ENCODE data around the gene LFNG. TPM values are rescaled to one million over a fixed set of nuclear protein-coding genes. Genes with fewer than 3 reads are reported as not detected.

The LFNG gene
- total RNA-seq, 1 donor from 2014 or later = 58.0 TPM

DNA sequence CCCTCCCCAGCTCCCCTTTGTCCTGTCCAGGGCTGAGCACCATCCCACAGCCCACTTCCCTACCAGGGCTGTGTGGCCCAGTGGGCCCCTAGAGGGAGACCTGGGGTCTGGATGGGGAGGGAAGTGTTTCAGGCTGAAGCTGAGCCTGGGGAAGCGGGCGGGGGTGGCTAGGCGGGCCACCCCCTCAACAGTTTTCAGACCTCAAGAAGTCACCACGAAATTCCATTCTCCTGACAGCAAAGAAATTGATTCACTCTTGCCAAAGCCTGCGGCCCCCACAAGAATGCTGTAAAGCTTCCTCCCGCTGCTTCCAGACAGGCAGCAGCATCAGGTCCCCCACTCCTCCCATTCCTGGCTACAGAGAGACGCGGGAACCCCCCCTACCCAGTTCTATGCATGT, 2.5 kb upstream of the LFNG start:
- H3K4me1 Mint-ChIP-seq = peaks cover 44% of the 10 kb centered on the region

DNA sequence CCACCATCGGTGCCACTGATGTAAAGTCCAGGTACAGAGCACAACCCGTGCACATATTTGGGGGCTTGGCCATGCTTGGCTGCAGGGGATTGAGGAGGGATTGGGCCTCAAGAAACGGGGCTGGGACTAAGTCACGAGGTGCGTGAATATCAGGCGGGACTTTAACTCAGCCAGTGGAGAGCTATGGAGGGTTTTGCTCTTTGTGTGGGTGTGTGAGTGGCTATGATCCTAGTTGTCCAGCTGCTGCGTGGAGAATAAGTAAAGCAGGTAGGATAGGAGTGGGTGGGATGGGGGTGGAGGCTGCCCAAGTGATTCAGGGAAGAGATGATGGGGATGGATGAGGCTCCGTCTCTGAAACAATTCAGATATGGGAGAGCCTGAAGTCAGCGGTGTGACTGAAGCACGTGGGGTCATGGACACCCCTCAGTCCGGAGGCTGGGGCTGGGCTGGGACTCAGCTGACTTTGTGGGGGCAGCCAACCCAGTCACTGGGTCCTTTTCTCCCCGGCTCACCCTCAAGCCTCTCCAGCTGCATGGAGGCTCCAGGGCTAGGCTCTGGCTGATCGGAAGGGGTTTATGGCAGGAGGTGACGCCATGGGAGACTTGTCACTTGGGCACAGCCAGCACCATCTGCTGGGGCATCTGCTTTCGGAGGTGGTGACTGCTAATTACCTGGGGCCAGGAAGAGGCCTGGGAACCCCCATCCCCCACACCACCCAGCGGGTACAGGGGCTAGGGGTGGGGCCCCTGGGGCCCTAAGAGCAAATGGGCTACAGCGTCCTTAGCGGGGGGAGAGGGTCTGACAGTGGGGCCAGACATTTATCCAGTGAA, 1.7 kb upstream of the LFNG start:
- Histone ChIP-seq H4K20me1 (ENCODE audit: low read depth) (peaks cover 30% of the 10 kb centered on the region), H3K79me2 (ENCODE audit: low read depth) (peaks cover 30% of the 10 kb centered on the region), H3K27me3 (peaks cover 10% of the 10 kb centered on the region), H3K4me1 (peaks cover 50% of the 10 kb centered on the region), H2AFZ (replicated peaks) (no peak overlapping the region), H3F3A (ENCODE audit: low read depth) (peaks cover 38% of the 10 kb centered on the region), H3K4me3 (peak overlapping the region; percentile 49), H3K4me2 (peak overlapping the region; percentile 93), H3K36me3 (no peaks in the 10 kb centered on the region), H3K27ac (no peak overlapping the region), H3K9me3 (ENCODE audit: low read depth) (no peaks in the 10 kb centered on the region), H3K9ac (no peak overlapping the region)
- Mint-ChIP-seq H3K4me3 (peak overlapping the region; percentile 82), H3K27ac (peak overlapping the region; percentile 72), H3K4me1 (peaks cover 45% of the 10 kb centered on the region), H3K27me3 (ENCODE audit: insufficient read depth, low read depth) (peaks cover 16% of the 10 kb centered on the region), H3K9me3 (no peaks in the 10 kb centered on the region), H3K36me3 (peaks cover 2% of the 10 kb centered on the region)
- DNase-seq (ENCODE audit: low spot score) = no peak
- TF ChIP-seq EZH2phosphoT487 (IDR thresholded peaks at IDR 0.05) (no peak), CTCF (IDR thresholded peaks at IDR 0.05) (no peak), EZH2 (IDR thresholded peaks at IDR 0.05) (no peak)

More for the DNA sequence above, 2.5 kb upstream of the LFNG start:
- Histone ChIP-seq H3K4me3 (no peak overlapping the region), H3K9ac (no peak overlapping the region), H3F3A (ENCODE audit: low read depth) (peaks cover 30% of the 10 kb centered on the region), H3K36me3 (no peaks in the 10 kb centered on the region), H4K20me1 (ENCODE audit: low read depth) (peaks cover 21% of the 10 kb centered on the region), H3K4me1 (peaks cover 47% of the 10 kb centered on the region), H3K27ac (no peak overlapping the region), H3K79me2 (ENCODE audit: low read depth) (peaks cover 21% of the 10 kb centered on the region), H2AFZ (replicated peaks) (no peak overlapping the region), H3K4me2 (peak overlapping the region; percentile 10), H3K9me3 (ENCODE audit: low read depth) (no peaks in the 10 kb centered on the region), H3K27me3 (peaks cover 10% of the 10 kb centered on the region)
- DNase-seq (ENCODE audit: low spot score) = peak; percentile 53
- peaks cover 17% of the 10 kb centered on the region for H3K27me3 Mint-ChIP-seq (ENCODE audit: insufficient read depth, low read depth)
- no peaks in the 10 kb centered on the region for H3K9me3 Mint-ChIP-seq
- TF ChIP-seq EZH2 (IDR thresholded peaks at IDR 0.05) (no peak), EZH2phosphoT487 (IDR thresholded peaks at IDR 0.05) (no peak), CTCF (IDR thresholded peaks at IDR 0.05) (no peak)
- H3K36me3 Mint-ChIP-seq = peaks cover 2% of the 10 kb centered on the region
- no peak overlapping the region for H3K4me3 Mint-ChIP-seq
- peak overlapping the region; percentile 19 for H3K27ac Mint-ChIP-seq

- Mint-ChIP-seq H3K9me3 (no peaks in the 10 kb centered on the region), H3K36me3 (peaks cover 2% of the 10 kb centered on the region), H3K4me3 (peak overlapping the region; percentile 85), H3K27me3 (ENCODE audit: insufficient read depth, low read depth) (peaks cover 13% of the 10 kb centered on the region), H3K4me1 (peaks cover 48% of the 10 kb centered on the region), H3K27ac (no peak overlapping the region)
- Histone ChIP-seq H2AFZ (replicated peaks) (no peak overlapping the region), H3K4me2 (peak overlapping the region; percentile 93), H3F3A (ENCODE audit: low read depth) (peaks cover 47% of the 10 kb centered on the region), H3K9me3 (ENCODE audit: low read depth) (no peaks in the 10 kb centered on the region), H3K4me1 (peaks cover 53% of the 10 kb centered on the region), H3K79me2 (ENCODE audit: low read depth) (peaks cover 38% of the 10 kb centered on the region), H3K4me3 (peak overlapping the region; percentile 49), H3K9ac (no peak overlapping the region), H4K20me1 (ENCODE audit: low read depth) (peaks cover 38% of the 10 kb centered on the region), H3K27me3 (peaks cover 10% of the 10 kb centered on the region), H3K27ac (no peak overlapping the region), H3K36me3 (no peaks in the 10 kb centered on the region)
- DNase-seq (ENCODE audit: low spot score) = peak; percentile 71
- TF ChIP-seq CTCF (IDR thresholded peaks at IDR 0.05) = no peak
- no peak for TF ChIP-seq EZH2 (IDR thresholded peaks at IDR 0.05)
- TF ChIP-seq EZH2phosphoT487 (IDR thresholded peaks at IDR 0.05) = no peak
These were observed 846 bp upstream of the LFNG start for GRCh38 chr7:2518737-2519118.

All from neural progenitor cell (in vitro differentiated cells).